HUDEP-2 (cell line): Measurements from ENCODE around the gene CHRNB1.
"Not testable (repeated sequence)": the region's sequence is repeated elsewhere in the genome, so short reads cannot be mapped to it uniquely, and the experiment has no call there.

Experiments
- DNase-seq, 76 experiments: peaks; one replicate each; lab custom pipeline; 2025; ENCODE audit not compliant: unreplicated experiment in 76 of 76; lab: John Stamatoyannopoulos, UW

Gene CHRNB1

DNA sequence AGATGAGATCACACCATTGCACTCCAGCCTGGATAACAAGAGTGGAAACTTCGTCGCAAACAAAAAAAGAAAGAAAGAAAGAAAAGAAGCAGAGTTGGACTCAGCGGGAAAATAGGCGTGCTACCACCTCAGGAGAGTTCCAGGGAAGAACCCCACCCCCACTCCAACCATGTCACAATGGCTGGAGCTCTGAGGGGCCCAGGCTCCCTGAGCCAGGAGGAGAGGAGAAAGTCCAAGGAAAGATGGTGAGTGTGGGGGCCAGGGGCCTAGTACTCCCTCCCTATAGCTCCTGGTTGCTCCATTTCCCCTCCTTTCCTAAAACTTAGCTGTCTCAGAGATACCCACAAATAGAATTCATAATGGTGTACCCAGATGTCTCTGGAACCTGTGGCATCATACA is 36.4 kb downstream of the CHRNB1 start, which contains the start of gene SLC35G6:
Gene SLC35G6, plus strand, starts transcription at position 172 of the 400 bp plus-strand sequence. Its CDS starts 71 bp downstream, at position 243.
- not testable (repeated sequence) for DNase-seq

DNA sequence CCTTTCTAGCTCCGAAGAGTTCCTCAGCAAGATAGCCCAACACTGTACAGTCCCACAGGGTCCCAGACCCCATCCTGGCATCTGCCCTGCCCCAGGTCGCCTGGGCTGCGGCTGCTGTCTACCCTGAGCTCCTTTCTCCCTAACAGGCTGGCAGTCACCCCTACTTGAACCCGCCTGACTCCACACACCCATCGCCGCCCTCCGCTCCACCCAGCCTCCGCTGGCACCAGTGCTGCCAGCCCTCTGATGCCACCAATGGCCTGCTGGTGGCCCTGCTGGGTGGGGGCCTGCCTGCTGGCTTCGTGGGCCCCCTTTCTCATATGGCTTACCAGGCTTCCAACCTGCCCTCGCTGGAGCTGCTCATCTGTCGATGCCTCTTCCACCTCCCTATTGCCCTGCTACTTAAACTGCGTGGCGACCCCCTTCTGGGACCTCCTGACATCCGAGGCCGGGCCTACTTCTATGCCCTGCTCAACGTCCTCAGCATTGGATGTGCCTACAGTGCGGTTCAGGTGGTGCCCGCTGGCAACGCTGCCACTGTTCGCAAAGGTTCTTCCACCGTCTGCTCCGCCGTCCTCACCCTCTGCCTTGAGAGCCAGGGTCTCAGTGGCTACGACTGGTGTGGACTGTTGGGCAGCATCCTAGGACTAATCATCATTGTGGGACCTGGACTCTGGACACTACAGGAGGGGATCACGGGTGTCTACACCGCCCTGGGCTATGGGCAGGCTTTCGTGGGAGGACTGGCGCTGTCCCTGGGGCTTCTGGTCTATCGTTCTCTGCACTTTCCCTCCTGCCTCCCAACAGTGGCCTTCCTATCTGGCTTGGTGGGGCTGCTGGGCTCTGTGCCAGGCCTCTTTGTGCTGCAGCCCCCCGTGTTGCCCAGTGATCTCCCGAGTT is 37.2 kb downstream of the CHRNB1 start:
- peak in 40 of 76 experiments; percentile 12 to 69 (median 42) for DNase-seq

GRCh38 chr17:7482742-7483088 is 37.9 kb downstream of the CHRNB1 start:
- peak in 3 of 76 experiments; percentile 5 to 13 (median 8) for DNase-seq

DNA sequence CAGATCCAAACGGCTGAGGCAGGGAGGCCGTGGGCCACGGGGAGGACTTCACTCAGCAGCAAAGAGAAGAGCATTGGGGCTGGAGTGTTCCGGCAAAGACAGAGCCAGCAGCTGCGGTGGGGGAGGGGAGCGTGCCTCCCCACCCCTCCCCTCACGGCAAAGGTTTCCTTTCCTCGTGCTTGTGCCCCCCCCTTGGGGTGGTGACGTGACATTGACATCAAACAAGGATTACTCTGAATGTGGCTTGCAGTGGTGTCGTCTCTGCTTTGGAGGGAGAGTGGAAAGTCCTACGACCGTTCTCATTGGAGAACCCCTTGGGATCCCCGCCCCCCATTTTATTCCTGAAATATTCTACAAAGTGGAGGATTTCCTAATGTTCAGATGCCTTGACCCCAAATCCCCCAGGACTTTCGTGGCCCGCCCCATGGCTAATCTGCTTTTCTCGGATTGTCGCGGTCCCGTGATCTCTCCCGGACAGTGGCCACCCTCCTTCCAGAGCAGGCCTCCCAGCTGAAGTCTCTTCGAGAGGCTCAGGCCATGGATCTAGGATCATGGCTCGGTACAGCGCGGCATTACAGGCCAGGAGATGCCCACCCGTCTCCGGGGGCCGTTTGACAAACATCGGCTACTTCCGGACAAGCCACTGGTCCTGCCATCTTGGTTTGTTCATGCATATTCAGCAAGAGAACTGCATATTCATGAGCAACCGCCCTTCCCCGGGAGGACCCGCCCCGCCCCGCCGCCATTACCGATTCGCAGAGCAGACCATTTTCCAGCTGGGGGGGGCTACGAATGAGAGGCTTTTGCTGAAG is 38.6 kb downstream of the CHRNB1 start:
- peak in 74 of 76 experiments; percentile 37 to 99 (median 90) for DNase-seq

- DNase-seq: peak in 75 of 76 experiments; percentile 66 to 99 (median 96)
Measured at GRCh38 chr17:7484067-7484918, 39.4 kb downstream of the CHRNB1 start, which contains the start of gene POLR2A. Gene POLR2A, plus strand, starts transcription at chr17:7484366.

DNA sequence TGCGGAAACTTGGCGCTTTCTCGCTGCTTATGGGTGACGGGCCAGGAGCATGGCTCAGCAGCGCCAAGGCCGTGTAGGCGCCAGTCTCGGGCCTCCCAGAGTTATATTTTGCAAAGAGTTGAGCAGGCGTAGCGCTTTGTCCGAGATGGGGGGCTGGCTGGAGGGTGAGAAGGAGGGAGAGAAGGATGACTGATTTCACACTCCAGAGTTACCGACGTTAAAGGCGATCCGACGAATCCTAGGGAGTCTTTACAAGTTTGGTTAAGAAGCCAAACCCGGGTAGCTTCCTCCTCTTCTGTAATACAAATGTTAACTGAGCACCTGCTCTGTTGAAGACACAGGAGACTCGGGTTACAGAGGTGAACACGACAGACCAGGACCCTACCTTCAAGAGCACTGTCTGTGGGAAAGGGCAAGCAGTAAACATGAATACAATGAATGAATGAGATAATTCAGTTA is 40.1 kb downstream of the CHRNB1 start:
- peak in 1 of 76 experiments; percentile 40 for DNase-seq

DNA sequence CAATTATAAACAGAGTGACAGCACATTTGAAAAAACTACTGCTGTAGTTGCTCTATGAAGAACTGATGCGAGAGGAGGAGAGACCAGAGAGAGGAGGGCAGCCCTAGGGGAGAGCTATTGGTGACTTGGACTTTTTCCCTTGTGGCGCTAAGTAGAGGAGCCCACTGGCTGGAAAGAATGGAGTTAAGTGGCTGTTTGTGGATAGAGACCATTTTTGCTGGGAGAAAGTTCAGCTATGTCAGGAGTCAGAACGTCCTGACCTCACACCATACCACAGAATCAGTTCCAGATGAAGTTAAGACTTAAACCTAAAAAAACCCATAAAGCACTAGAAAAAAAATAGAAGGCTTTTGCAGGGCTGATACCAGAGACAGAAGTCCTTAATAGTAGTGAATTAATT is 41.3 kb downstream of the CHRNB1 start:
- DNase-seq: peak in 1 of 76 experiments; percentile 3

DNA sequence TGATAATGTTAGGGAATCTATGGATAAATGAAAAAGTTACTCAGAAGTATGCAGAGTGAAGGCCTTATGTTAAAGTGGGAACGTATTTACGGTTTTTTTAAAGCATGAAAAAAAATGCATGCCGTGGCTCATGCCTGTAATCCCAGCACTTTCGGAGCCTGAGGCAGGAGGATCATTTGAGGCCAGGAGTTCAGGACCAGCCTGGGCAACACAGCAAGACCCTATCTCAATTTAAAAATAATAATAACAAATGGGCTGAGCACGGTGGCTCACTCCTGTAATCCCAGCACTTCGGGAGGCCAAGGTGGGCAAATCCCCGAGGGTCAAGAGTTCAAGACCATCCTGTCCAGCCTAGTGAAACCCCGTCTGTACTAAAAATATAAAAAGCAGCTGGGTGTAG is 45.3 kb downstream of the CHRNB1 start:
- DNase-seq: no peak

DNA sequence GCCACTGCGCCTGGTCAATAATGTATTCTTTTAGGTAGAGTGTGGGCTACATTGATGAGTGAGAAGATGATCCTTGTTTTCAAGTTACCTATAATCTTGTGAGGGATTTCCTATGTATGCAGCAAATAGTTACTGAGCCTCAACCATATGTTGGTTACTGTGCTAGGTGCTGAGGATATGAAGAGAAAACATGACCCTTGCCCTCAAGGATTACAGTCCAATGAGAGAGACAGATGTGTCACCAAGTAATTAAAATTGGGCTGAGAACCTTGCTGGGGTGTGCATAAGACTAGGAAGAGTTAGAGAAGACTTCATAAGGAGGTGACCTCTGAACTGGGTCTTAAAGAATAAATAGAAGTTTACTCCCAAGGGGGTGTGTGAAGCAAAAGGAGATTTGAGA is 46.7 kb downstream of the CHRNB1 start:
- DNase-seq: no peak

GRCh38 chr17:7493941-7494340 is 49.1 kb downstream of the CHRNB1 start:
- no peak for DNase-seq

DNA sequence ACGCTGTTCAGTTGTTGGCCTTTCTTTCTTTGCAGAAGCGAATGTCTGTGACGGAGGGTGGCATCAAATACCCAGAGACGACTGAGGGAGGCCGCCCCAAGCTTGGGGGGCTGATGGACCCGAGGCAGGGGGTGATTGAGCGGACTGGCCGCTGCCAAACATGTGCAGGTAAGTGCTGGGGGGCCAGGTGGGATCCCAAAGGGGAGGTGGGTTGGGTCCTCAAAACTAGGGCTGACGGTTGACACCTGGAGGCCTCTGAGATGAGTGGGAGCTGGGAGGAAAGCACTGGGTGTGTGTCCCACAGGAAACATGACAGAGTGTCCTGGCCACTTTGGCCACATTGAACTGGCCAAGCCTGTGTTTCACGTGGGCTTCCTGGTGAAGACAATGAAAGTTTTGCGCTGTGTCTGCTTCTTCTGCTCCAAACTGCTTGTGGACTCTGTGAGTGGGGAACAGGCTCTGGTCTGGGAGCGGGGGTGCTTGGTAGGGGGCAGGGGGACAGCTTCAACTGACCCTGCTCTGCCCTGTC is 51.1 kb downstream of the CHRNB1 start:
- no peak for DNase-seq

GRCh38 chr17:7496470-7497183 is 51.8 kb downstream of the CHRNB1 start:
- DNase-seq: no peak

DNA sequence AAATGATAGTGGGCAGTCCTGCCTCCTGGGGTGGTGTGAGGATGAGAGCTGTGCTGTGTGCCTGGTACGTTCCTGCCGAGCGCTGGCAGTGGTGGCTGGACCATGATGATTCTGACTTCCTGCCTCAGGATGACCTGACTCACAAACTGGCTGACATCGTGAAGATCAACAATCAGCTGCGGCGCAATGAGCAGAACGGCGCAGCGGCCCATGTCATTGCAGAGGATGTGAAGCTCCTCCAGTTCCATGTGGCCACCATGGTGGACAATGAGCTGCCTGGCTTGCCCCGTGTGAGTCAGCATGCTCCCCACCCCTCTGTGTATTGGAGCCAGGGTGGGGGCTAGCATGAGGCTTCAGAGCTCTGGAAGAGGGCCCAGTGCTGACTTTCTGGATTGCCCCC is 52.4 kb downstream of the CHRNB1 start:
- no peak for DNase-seq

GRCh38 chr17:7497636-7498035 is 52.8 kb downstream of the CHRNB1 start:
- DNase-seq: no peak

DNA sequence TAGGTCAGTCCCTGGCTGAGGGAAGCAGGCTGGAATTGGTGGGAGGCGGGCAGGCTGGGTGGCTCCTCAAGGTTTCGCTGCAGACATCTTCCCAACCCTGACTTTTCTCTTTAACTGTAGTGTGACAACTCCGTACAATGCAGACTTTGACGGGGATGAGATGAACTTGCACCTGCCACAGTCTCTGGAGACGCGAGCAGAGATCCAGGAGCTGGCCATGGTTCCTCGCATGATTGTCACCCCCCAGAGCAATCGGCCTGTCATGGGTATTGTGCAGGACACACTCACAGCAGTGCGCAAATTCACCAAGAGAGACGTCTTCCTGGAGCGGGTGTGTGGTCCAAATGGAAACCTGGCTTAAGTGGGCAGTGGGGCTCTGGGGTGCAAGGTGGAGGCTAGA is 54.3 kb downstream of the CHRNB1 start:
- DNase-seq: no peak

DNA sequence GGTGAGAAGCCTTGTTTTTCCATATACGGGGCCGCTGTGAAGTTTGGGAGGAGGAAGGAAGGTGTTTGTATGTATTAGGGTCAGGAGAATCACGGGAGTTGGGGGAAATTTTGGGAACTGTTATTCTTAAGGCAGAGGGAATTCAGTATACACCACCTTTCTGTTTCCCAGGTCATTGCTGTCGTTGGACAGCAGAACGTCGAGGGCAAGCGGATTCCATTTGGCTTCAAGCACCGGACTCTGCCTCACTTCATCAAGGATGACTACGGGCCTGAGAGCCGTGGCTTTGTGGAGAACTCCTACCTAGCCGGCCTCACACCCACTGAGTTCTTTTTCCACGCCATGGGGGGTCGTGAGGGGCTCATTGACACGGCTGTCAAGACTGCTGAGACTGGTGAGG is 56.9 kb downstream of the CHRNB1 start:
- DNase-seq: no peak

DNA sequence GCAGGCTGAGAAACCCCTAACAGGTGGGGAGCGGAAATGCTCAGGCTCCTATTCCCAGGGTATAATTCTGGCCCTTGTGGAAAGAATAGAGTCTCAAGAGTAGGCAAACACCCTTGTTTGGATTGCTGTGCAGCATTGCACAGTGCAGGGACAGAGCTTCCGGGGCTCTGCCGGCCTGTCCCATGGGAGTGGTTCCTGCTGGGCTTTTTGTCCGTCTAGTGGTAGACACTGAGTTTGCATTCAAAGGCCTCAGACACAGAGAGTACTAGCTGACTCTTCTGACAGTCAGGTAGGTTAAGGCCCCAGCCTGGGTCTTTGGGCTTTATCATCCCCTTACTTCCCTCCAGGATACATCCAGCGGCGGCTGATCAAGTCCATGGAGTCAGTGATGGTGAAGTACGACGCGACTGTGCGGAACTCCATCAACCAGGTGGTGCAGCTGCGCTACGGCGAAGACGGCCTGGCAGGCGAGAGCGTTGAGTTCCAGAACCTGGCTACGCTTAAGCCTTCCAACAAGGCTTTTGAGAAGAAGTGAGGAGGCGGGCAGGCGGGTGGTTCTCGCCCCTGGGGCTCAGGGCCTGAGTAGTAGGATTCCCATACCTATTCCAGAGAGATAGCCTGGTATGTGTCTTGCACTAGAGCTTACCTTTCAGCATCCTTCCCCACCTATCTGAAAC is 57.4 kb downstream of the CHRNB1 start:
- DNase-seq: no peak

- DNase-seq: peak in 3 of 76 experiments; percentile 3 to 10 (median 7)
Measured at GRCh38 chr17:7502987-7503386, 58.1 kb downstream of the CHRNB1 start.

DNA sequence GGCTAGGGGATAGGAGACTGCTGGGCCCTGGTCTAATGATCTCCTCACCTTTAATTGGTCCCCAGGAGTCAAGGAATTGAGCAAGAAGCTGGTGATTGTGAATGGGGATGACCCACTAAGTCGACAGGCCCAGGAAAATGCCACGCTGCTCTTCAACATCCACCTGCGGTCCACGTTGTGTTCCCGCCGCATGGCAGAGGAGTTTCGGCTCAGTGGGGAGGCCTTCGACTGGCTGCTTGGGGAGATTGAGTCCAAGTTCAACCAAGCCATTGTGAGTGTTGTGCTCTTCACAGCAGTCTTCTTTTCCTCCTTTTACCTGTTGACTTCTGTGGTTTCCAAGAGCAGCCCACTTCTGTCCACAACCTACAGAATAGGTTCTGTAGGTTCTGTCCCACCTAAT is 58.7 kb downstream of the CHRNB1 start:
- no peak for DNase-seq
